GM12878 (cell line): ENCODE results near the gene CHURC1. TPM values are rescaled to one million over a fixed set of nuclear protein-coding genes. Genes with fewer than 3 reads are reported as not detected.
A peak's percentile ranks its signal among the peaks of the same experiment; 100 is the strongest.

Experiments
- ATAC-seq: fragments of 200-7000 bp; cut with Tn5 transposase; 3 replicates; pipeline ENCODE4 v1.9.1; 2020; ENCODE audit warnings: mild to moderate bottlenecking, moderate library complexity
- Bru-seq: library from RNA; stranded (reverse); fragments of 400-500 nt; gene quantifications from one replicate; lab custom pipeline; 2021; lab: Mats Ljungman, UMichigan
- BruChase-seq, 2 experiments: library from RNA; stranded (reverse); fragments of 400-500 nt; gene quantifications; one replicate each; lab custom pipeline; 2021; lab: Mats Ljungman, UMichigan
- BruUV-seq: library from RNA; stranded (reverse); fragments of 400-500 nt; replicated peaks from 2 replicates; lab custom pipeline; 2021; lab: Mats Ljungman, UMichigan
- CTCF ChIA-PET: fragments of 300-600 bp; sonication (Branson Sonifier 250); formaldehyde crosslinking; extraction: SDS; loops from one replicate; lab custom pipeline; 2021; ENCODE audit warnings: inconsistent platforms; lab: Yijun Ruan, JAX
- POLR2A ChIA-PET: fragments of 350-600 bp; formaldehyde crosslinking; extraction: SDS; loops from one replicate; lab custom pipeline; 2021; ENCODE audit warnings: inconsistent platforms; lab: Charles Lee
- RAD21 ChIA-PET: fragments of 300-600 bp; sonication (Branson Sonifier 250); formaldehyde crosslinking; loops from one replicate; lab custom pipeline; 2023; ENCODE audit warnings: antibody characterized with exemption; ENCODE audit not compliant: unreplicated experiment; lab: Charles Lee
- SMC1A ChIA-PET: fragments of 300-600 bp; sonication (Branson Sonifier 250); formaldehyde crosslinking; loops from one replicate; lab custom pipeline; 2023; ENCODE audit not compliant: unreplicated experiment, uncharacterized antibody; lab: Charles Lee
- DNase-seq: peaks from one replicate; pipeline ENCODE4 v3.0.0-alpha.2; 2011; ENCODE audit warnings: low read depth, low spot score
- FAIRE-seq: peaks from 3 replicates; lab custom pipeline; 2011; peaks lifted over from hg19 to GRCh38; lab: Jason Lieb, UNC
- H2AFZ ChIP-seq: 2 replicates; pipeline ENCODE4 v1.6.0; 2011; ENCODE audit warnings: low read depth, low read length, control low read depth; ENCODE audit not compliant: control insufficient read depth
- H3K27ac ChIP-seq: 2 replicates; pipeline ENCODE4 v1.5.1; 2011; ENCODE audit warnings: control low read depth; ENCODE audit not compliant: control insufficient read depth, insufficient read depth
- H3K27me3 ChIP-seq, 2 experiments: replicated peaks in 1 of 2; 2 replicates each; pipeline versions ENCODE4 v1.6.0 to v1.6.1; 2011; ENCODE audit warnings: low read length in 1 of 2; ENCODE audit not compliant: control insufficient read depth in 2 of 2, insufficient read depth in 2 of 2
- H3K36me3 ChIP-seq, 2 experiments: 2 replicates each; pipeline ENCODE4 v1.5.1; 2011; ENCODE audit warnings: low read length in 1 of 2; ENCODE audit not compliant: control insufficient read depth in 2 of 2, insufficient read depth in 2 of 2
- H3K4me1 ChIP-seq: 2 replicates; pipeline ENCODE4 v1.6.1; 2011; ENCODE audit warnings: mild to moderate bottlenecking, low read length, moderate library complexity, mixed read lengths; ENCODE audit not compliant: control insufficient read depth, insufficient read depth
- H3K4me2 ChIP-seq: 2 replicates; pipeline ENCODE4 v1.6.0; 2011; ENCODE audit warnings: control low read depth; ENCODE audit not compliant: control insufficient read depth, insufficient read depth
- H3K4me3 ChIP-seq: fragments of 200-600 bp; sonication (generic); 2 replicates; pipeline ENCODE4 v1.5.1; 2016
- H3K79me2 ChIP-seq: 2 replicates; pipeline ENCODE4 v1.6.0; 2011; ENCODE audit warnings: low read length; ENCODE audit not compliant: control insufficient read depth, insufficient read depth
- H3K9ac ChIP-seq: 2 replicates; pipeline ENCODE4 v1.8.0; 2011; ENCODE audit warnings: low read length, control low read depth, mixed read lengths; ENCODE audit not compliant: control insufficient read depth, insufficient read depth
- H3K9me3 ChIP-seq: replicated peaks from 3 replicates; pipeline ENCODE4 v1.5.1; 2011; ENCODE audit warnings: mild to moderate bottlenecking, low read length; ENCODE audit not compliant: control insufficient read depth, insufficient read depth
- H4K20me1 ChIP-seq: 2 replicates; pipeline ENCODE4 v1.6.0; 2011; ENCODE audit not compliant: control insufficient read depth, insufficient read depth
- CEBPB ChIP-seq, 2 experiments: fragments of 150-350 bp in 1 of 2; IDR thresholded peaks; 2 replicates each; pipeline ENCODE4 v1.6.1; 2012 to 2014; ENCODE audit warnings: low read depth in 2 of 2, low read length in 2 of 2, borderline replicate concordance in 1 of 2, inconsistent platforms in 1 of 2
- EGR1 ChIP-seq, 2 experiments: IDR thresholded peaks; 1 replicate in 1 of 2; 2 replicates in 1 of 2; pipeline ENCODE4 v1.6.1; 2011 to 2012; ENCODE audit warnings: low read depth in 2 of 2, low read length in 2 of 2, borderline replicate concordance in 1 of 2, mild to moderate bottlenecking in 1 of 2, moderate library complexity in 1 of 2
- IKZF2 ChIP-seq, 2 experiments: fragments of 450-650 bp; IDR thresholded peaks; 2 replicates each; pipeline ENCODE4 v1.6.1; 2017; ENCODE audit warnings: mild to moderate bottlenecking in 2 of 2, moderate library complexity in 2 of 2
- KDM1A ChIP-seq: fragments of 200-600 bp; sonication (generic); IDR thresholded peaks from 2 replicates; pipeline ENCODE4 v1.6.1; 2016; ENCODE audit warnings: borderline replicate concordance
- MTA3 ChIP-seq: IDR thresholded peaks from 2 replicates; pipeline ENCODE4 v1.6.1; 2012; ENCODE audit warnings: low read length, inconsistent platforms, borderline replicate concordance
- MYB ChIP-seq: fragments of 150-350 bp; IDR thresholded peaks from 2 replicates; pipeline ENCODE4 v1.6.1; 2014; ENCODE audit warnings: mild to moderate bottlenecking, low read depth, low read length, borderline replicate concordance
- POLR2AphosphoS2 ChIP-seq: IDR thresholded peaks from 2 replicates; pipeline ENCODE4 v1.6.1; 2011; ENCODE audit warnings: low read depth, mild to moderate bottlenecking, low read length, improper control_type of control experiment, moderate library complexity
- RCOR1 ChIP-seq: conservative IDR thresholded peaks from 2 replicates; pipeline ENCODE4 v1.6.1; 2012; ENCODE audit warnings: low read depth, low read length, improper control_type of control experiment
- SMC3 ChIP-seq: IDR thresholded peaks from 2 replicates; pipeline ENCODE4 v1.6.1; 2011; ENCODE audit warnings: low read length, improper control_type of control experiment, borderline replicate concordance
- SP1 ChIP-seq: IDR thresholded peaks from one replicate; pipeline ENCODE4 v1.6.1; 2011; ENCODE audit warnings: low read depth, low read length
- WGBS: methylation state at CpG from one replicate; pipeline ENCODE4 v1.1.6; 2016; ENCODE audit warnings: low lambda C conversion rate; ENCODE audit not compliant: insufficient replicate concordance, insufficient coverage; ENCODE audit errors: missing lambda C conversion rate; 5-methylcytosine and 5-hydroxymethylcytosine counted together
- in situ Hi-C: fragments of 300-500 bp; cut with MboI; formaldehyde crosslinking; loops from 9 replicates; pipeline ENCODE4 v1.14.3; 2018; ENCODE audit warnings: mixed read lengths
- intact Hi-C: fragments of 100-400 bp; cut with micrococcal nuclease; formaldehyde crosslinking; loops from one replicate; pipeline ENCODE4 v1.14.2; 2022; ENCODE audit not compliant: unreplicated experiment
- long read RNA-seq, 2 experiments: library from polyadenylated mRNA; unstranded; transcript quantifications; one replicate each; pipeline ENCODE4 v2.0.0, GENCODE V29; 2019 to 2020
- polyA minus RNA-seq, 3 experiments: library from RNA; depleted of rRNA, polyadenylated mRNA; stranded (reverse); fragments of >200 nt; gene quantifications; 2 replicates each; pipeline ENCODE4 v1.2.3, GENCODE V29; 2011
- polyA plus RNA-seq, 11 experiments: library from polyadenylated mRNA; depleted of rRNA in 4 of 11; unstranded in 6 of 11; stranded (reverse) in 5 of 11; fragments of >200 nt; fragmentation: Nextera tagmentation in 4 of 11; fragmentation: Illumina TruSeq in 1 of 11; extraction: Ambion mirVana in 4 of 11; extraction: Trizol in 1 of 11; gene quantifications; 1 replicate in 1 of 11; 2 replicates in 10 of 11; pipeline versions ENCODE4 v1.2.1 to v1.2.3, GENCODE V29; 2011 to 2016; ENCODE audit warnings: inconsistent platforms in 2 of 11, missing spikeins in 2 of 11, low read depth in 1 of 11
- total RNA-seq, 4 experiments: library from RNA; depleted of rRNA in 3 of 4; stranded (reverse); fragments of >200 nt in 3 of 4; fragmentation: Illumina TruSeq in 1 of 4; extraction: Trizol in 1 of 4; gene quantifications; 2 replicates each; pipeline versions ENCODE4 v1.2.1 to v1.2.3, GENCODE V29; 2013 to 2021
- TF ChIP-seq, protein P1 (sequence below): fragments of 450-650 bp; IDR thresholded peaks from 2 replicates; pipeline ENCODE4 v1.6.1; 2016; ENCODE audit warnings: mild to moderate bottlenecking
- TF ChIP-seq, protein P2 (sequence below): IDR thresholded peaks from 2 replicates; pipeline ENCODE4 v1.6.1; 2011; ENCODE audit warnings: mild to moderate bottlenecking, low read depth, low read length, moderate library complexity; ENCODE audit not compliant: insufficient replicate concordance

Gene CHURC1
- 143 and 151 TPM in 2 replicates for total RNA-seq (2013; cell fraction: nucleolus; rRNA removed)
- 41.0 and 56.9 TPM in 2 replicates for total RNA-seq (2014; rRNA removed)
- total RNA-seq (2014; rRNA removed; fragmentation: Illumina TruSeq; extraction: Trizol) = 73.3 and 81.0 TPM in 2 replicates
- 65.3 and 70.2 TPM in 2 replicates for total RNA-seq (2021)
- polyA plus RNA-seq (2011; ENCODE audit: low read depth) = 15.3 TPM
- 193 and 241 TPM in 2 replicates for polyA plus RNA-seq (2011; rRNA removed)
- polyA plus RNA-seq (2011; cell fraction: cytosol; rRNA removed) = 47.7 and 137 TPM in 2 replicates
- 52.4 and 56.9 TPM in 2 replicates for polyA plus RNA-seq (2011; cell fraction: nucleus; rRNA removed)
- polyA plus RNA-seq (2012) = 58.2 and 78.5 TPM in 2 replicates
- 88.3 and 111 TPM in 2 replicates for polyA plus RNA-seq (2014; fragmentation: Illumina TruSeq; extraction: Trizol)
- 100 to 1,000 TPM; 408 to 421 TPM for polyA plus RNA-seq (2014; fragmentation: Nextera tagmentation; extraction: Ambion mirVana)
- polyA plus RNA-seq (2014; rRNA removed) = 50.9 and 65.4 TPM in 2 replicates
- 100 to 1,000 TPM; 237 to 262 TPM for polyA plus RNA-seq (2016; fragmentation: Nextera tagmentation; extraction: Ambion mirVana)
- 22.6 and 25.2 TPM in 2 replicates for polyA minus RNA-seq (2011; rRNA and poly(A)+ RNA removed)
- 7.2 and 9.6 TPM in 2 replicates for polyA minus RNA-seq (2011; cell fraction: cytosol; rRNA and poly(A)+ RNA removed)
- polyA minus RNA-seq (2011; cell fraction: nucleus; rRNA and poly(A)+ RNA removed) = 21.5 and 24.7 TPM in 2 replicates
- percentile 96 among the genes with signal in this experiment for Bru-seq, nascent RNA
- percentile 98 among the genes with signal in this experiment for BruChase-seq, experiment 1, labeled RNA remaining after a 6-hour chase
- BruChase-seq, experiment 2, labeled RNA remaining after a 2-hour chase = percentile 98 among the genes with signal in this experiment
- long read RNA-seq, experiment 1, transcript CHURC1-203 (4 exons, 2,629 nt) = major isoform, 52 of 71 reads
- long read RNA-seq, experiment 1, transcript CHURC1-208 (4 exons, 3,615 nt) = minor isoform, 9 of 71 reads
- long read RNA-seq, experiment 1, partial matches to known transcripts = 0 of 71 reads
- long read RNA-seq, experiment 1, other reads (novel, unspliced or antisense) = 3 of 71 reads
- long read RNA-seq, experiment 2, transcript CHURC1-208 (4 exons, 3,615 nt) = minor isoform, 25 of 223 reads
- long read RNA-seq, experiment 2, transcript CHURC1-203 (4 exons, 2,629 nt) = major isoform, 165 of 223 reads
- long read RNA-seq, experiment 2, transcript CHURC1-205 (3 exons, 1,521 nt) = minor isoform, 7 of 223 reads
- long read RNA-seq, experiment 2, transcript CHURC1-202 (3 exons, 439 nt) = minor isoform, 13 of 223 reads
- long read RNA-seq, experiment 2, partial matches to known transcripts = 1 of 223 reads
- long read RNA-seq, experiment 2, other reads (novel, unspliced or antisense) = 3 of 223 reads

- H3K36me3 ChIP-seq = no peaks in the 10 kb centered on the region; a peak in 1 of 4 replicates
- no peaks in the 10 kb centered on the region for H3K27me3 ChIP-seq
- FAIRE-seq = peak; percentile 38
- intact Hi-C loops (loop anchor here (2.0 kb wide), 1 partner anchor 72 kb away; the partner anchor contains the start of gene FNTB), in situ Hi-C loops (no loop called here)
- peaks cover 5% of the 10 kb centered on the region; the same call in 1 of the 2 replicates for H3K4me1 ChIP-seq
- peak; percentile 93 for DNase-seq
- H3K9me3 ChIP-seq = no peaks in the 10 kb centered on the region; the same call in 1 of the 3 replicates
- H3K4me2 ChIP-seq = peak within 1 kb of the TSS; percentile 92
- CTCF ChIA-PET = interaction anchor here (0.7 to 2.8 kb wide), 14 partner anchors 10 to 105 kb away, joined by 3 to 10 read pairs (median 4); partner anchors contain the start of gene FNTB
- peak within 1 kb of the TSS; percentile 79 for H3K4me3 ChIP-seq
- H3K9ac ChIP-seq = peak within 1 kb of the TSS; percentile 98
- no TSS peak for BruUV-seq
- 2% methylated on average over 47 of the region's 49 CpGs for WGBS
- peak within 1 kb of the TSS; percentile 98 for H3K27ac ChIP-seq
- POLR2A ChIA-PET = interaction anchor here (0.6 to 2.3 kb wide), 7 partner anchors 10 to 734 kb away, joined by 4 to 15 read pairs (median 9); no protein-coding TSS in a partner anchor
- peak; percentile 98 for ATAC-seq
- SMC1A ChIA-PET = interaction anchor here (0.8 to 2.8 kb wide), 10 partner anchors 10 to 102 kb away, joined by 3 to 12 read pairs (median 4); partner anchors contain the start of gene FNTB
- H2AFZ ChIP-seq = peak within 1 kb of the TSS; percentile 89
- H4K20me1 ChIP-seq = no peaks in the 10 kb centered on the region
- RAD21 ChIA-PET = interaction anchor here (0.6 to 2.2 kb wide), 12 partner anchors 10 to 501 kb away, joined by 3 to 9 read pairs (median 4); partner anchors contain the start of gene FNTB
- H3K79me2 ChIP-seq = peaks cover 49% of the 10 kb centered on the region
- TF ChIP-seq EGR1 (IDR thresholded peaks at IDR 0.05; ENCODE audit: borderline replicate concordance in 1 of 2, low read depth in 2 of 2, low read length in 2 of 2) (peak in 1 of 2 experiments; percentile 78; a peak in 2 of 3 replicates), SP1 (no peak), SMC3 (no peak), CEBPB (IDR thresholded peaks at IDR 0.05; ENCODE audit: borderline replicate concordance in 1 of 2, low read depth in 2 of 2, low read length in 2 of 2) (no peak), MYB (no peak), RCOR1 (0 out of 2 replicates have a peak, but pooled peaks have one; percentile 65), IKZF2 (IDR thresholded peaks at IDR 0.05) (peak; percentile 72 to 77; a peak in 3 of 4 replicates), KDM1A (no peak), MTA3 (no peak), POLR2AphosphoS2 (peak; percentile 88)
- TF ChIP-seq, protein P1, sequence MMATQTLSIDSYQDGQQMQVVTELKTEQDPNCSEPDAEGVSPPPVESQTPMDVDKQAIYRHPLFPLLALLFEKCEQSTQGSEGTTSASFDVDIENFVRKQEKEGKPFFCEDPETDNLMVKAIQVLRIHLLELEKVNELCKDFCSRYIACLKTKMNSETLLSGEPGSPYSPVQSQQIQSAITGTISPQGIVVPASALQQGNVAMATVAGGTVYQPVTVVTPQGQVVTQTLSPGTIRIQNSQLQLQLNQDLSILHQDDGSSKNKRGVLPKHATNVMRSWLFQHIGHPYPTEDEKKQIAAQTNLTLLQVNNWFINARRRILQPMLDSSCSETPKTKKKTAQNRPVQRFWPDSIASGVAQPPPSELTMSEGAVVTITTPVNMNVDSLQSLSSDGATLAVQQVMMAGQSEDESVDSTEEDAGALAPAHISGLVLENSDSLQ = 0 out of 2 replicates have a peak, but pooled peaks have one; percentile 15
- TF ChIP-seq, protein P2, sequence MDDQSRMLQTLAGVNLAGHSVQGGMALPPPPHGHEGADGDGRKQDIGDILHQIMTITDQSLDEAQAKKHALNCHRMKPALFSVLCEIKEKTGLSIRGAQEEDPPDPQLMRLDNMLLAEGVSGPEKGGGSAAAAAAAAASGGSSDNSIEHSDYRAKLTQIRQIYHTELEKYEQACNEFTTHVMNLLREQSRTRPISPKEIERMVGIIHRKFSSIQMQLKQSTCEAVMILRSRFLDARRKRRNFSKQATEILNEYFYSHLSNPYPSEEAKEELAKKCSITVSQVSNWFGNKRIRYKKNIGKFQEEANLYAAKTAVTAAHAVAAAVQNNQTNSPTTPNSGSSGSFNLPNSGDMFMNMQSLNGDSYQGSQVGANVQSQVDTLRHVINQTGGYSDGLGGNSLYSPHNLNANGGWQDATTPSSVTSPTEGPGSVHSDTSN = no peak
These were observed at the start of gene CHURC1 for GRCh38 chr14:64914237-64915028. Gene CHURC1, plus strand, starts transcription at chr14:64914455. Its CDS starts 41 bp downstream, at chr14:64914496.
